Activated naive CD4-positive, alpha-beta T cell treated with anti-CD3 and anti-CD28 coated beads for 36 hours (primary cell): ENCODE results near the gene ZDHHC4. TPM values are rescaled to one million over a fixed set of nuclear protein-coding genes. Genes with fewer than 3 reads are reported as not detected.

Source experiments
- CTCF ChIA-PET: fragments of 350-600 bp; sonication (Branson Sonifier 250); formaldehyde crosslinking; loops from one replicate; lab custom pipeline; 2021; ENCODE audit warnings: antibody characterized with exemption; lab: Charles Lee
- DNase-seq: peaks from one replicate; pipeline ENCODE4 v3.0.0-alpha.2; 2020
- H3K27ac Mint-ChIP-seq: one replicate; pipeline ENCODE4 v1.8.0; 2021; ENCODE audit warnings: mild to moderate bottlenecking, mixed read lengths
- H3K27me3 Mint-ChIP-seq: one replicate; pipeline ENCODE4 v1.8.0; 2021; ENCODE audit warnings: low read depth, mixed read lengths
- H3K36me3 Mint-ChIP-seq: one replicate; pipeline ENCODE4 v1.8.0; 2021; ENCODE audit warnings: low read depth, mixed read lengths
- H3K4me1 Mint-ChIP-seq: one replicate; pipeline ENCODE4 v1.8.0; 2021; ENCODE audit warnings: low read depth, mixed read lengths
- H3K4me3 Mint-ChIP-seq: one replicate; pipeline ENCODE4 v1.8.0; 2021; ENCODE audit warnings: mild to moderate bottlenecking, moderate library complexity, mixed read lengths
- H3K9me3 Mint-ChIP-seq: one replicate; pipeline ENCODE4 v1.8.0; 2021; ENCODE audit warnings: mixed read lengths
- intact Hi-C: fragments of 100-400 bp; cut with micrococcal nuclease; formaldehyde crosslinking; loops from one replicate; pipeline ENCODE4 v1.15.1; 2023
- total RNA-seq, 2 experiments: library from RNA; stranded (reverse); gene quantifications; one replicate each; pipeline ENCODE4 v1.2.3, GENCODE V29; 2021

ZDHHC4 gene
- total RNA-seq, 2 experiments from 2014 or later = 48.1 to 49.4 TPM

- CTCF ChIA-PET = interaction anchor here (1.0 to 3.0 kb wide), 6 partner anchors 8 to 733 kb away, joined by 3 to 9 read pairs (median 4); no protein-coding TSS in a partner anchor
Measured at GRCh38 chr7:6589151-6589828, 12.0 kb downstream of the ZDHHC4 start.

GRCh38 chr7:6589829-6590644 lies 12.8 kb downstream of the ZDHHC4 start, which contains the start of gene INTS15:
Gene INTS15, plus strand, starts transcription at chr7:6590021. Its CDS starts 263 bp downstream, at chr7:6590284.
- CTCF ChIA-PET = interaction anchor here (0.6 to 3.0 kb wide), 10 partner anchors 9 to 734 kb away, joined by 3 to 9 read pairs (median 4); partner anchors contain the start of gene ZDHHC4
- intact Hi-C loops = loop anchor here (1.0 to 5.0 kb wide), 5 partner anchors 13 to 733 kb away; partner anchors contain the start of genes ZDHHC4, ZNF12 and ZNF316
- H3K9me3 Mint-ChIP-seq = no peaks in the 10 kb centered on the region
- H3K4me3 Mint-ChIP-seq = peak within 1 kb of the TSS; percentile 83
- DNase-seq = peak; percentile 77
- no peaks in the 10 kb centered on the region for H3K27me3 Mint-ChIP-seq
- H3K4me1 Mint-ChIP-seq = peaks cover 22% of the 10 kb centered on the region
- peak within 1 kb of the TSS; percentile 77 for H3K27ac Mint-ChIP-seq
- peaks cover 31% of the 10 kb centered on the region for H3K36me3 Mint-ChIP-seq

More at GRCh38 chr7:6589151-6589828, 12.0 kb downstream of the ZDHHC4 start:
- intact Hi-C loops = no loop called here
- Mint-ChIP-seq H3K9me3 (no peaks in the 10 kb centered on the region), H3K4me1 (peaks cover 22% of the 10 kb centered on the region), H3K4me3 (peak overlapping the region; percentile 49), H3K36me3 (peaks cover 33% of the 10 kb centered on the region), H3K27me3 (no peaks in the 10 kb centered on the region), H3K27ac (peak overlapping the region; percentile 24)
- DNase-seq = no peak

GRCh38 chr7:6590645-6591110 lies 13.4 kb downstream of the ZDHHC4 start:
- peaks cover 29% of the 10 kb centered on the region for H3K36me3 Mint-ChIP-seq
- DNase-seq = no peak
- H3K4me1 Mint-ChIP-seq = peaks cover 22% of the 10 kb centered on the region
- CTCF ChIA-PET = interaction anchor here (0.6 to 3.0 kb wide), 10 partner anchors 10 to 734 kb away, joined by 3 to 9 read pairs (median 4); partner anchors contain the start of gene ZDHHC4
- H3K4me3 Mint-ChIP-seq = peak overlapping the region; percentile 83
- H3K9me3 Mint-ChIP-seq = no peaks in the 10 kb centered on the region
- peak overlapping the region; percentile 76 for H3K27ac Mint-ChIP-seq
- intact Hi-C loops = loop anchor here (1.0 to 5.0 kb wide), 5 partner anchors 13 to 733 kb away; partner anchors contain the start of genes ZDHHC4, ZNF12 and ZNF316
- H3K27me3 Mint-ChIP-seq = no peaks in the 10 kb centered on the region

DNA sequence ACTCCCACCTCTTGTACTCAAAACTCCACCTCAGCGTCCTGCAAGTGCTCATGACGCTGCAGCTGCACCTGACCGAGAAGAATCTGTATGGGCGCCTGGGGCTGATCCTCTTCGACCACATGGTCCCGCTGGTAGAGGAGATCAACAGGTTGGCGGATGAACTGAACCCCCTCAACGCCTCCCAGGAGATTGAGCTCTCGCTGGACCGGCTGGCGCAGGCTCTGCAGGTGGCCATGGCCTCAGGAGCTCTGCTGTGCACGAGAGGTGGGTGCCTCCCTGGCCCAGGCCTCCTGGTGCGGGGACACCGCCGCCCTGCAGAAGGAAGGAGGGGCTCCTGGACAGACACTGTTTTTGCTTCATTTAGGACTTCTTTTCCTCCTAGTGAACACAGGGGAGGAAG lies 22.8 kb downstream of the ZDHHC4 start:
- H3K36me3 Mint-ChIP-seq = peaks cover 35% of the 10 kb centered on the region
- H3K4me3 Mint-ChIP-seq = no peak overlapping the region
- DNase-seq = no peak
- H3K4me1 Mint-ChIP-seq = peaks cover 3% of the 10 kb centered on the region
- no peak overlapping the region for H3K27ac Mint-ChIP-seq
- no peaks in the 10 kb centered on the region for H3K9me3 Mint-ChIP-seq
- no peaks in the 10 kb centered on the region for H3K27me3 Mint-ChIP-seq
- intact Hi-C loops = no loop called here
- CTCF ChIA-PET = interaction anchor here (0.6 to 1.3 kb wide), 4 partner anchors 24 to 1139 kb away, joined by 3 to 7 read pairs (median 5); no protein-coding TSS in a partner anchor

GRCh38 chr7:6604458-6604857 lies 27.2 kb downstream of the ZDHHC4 start:
- DNase-seq = no peak
- Mint-ChIP-seq H3K4me1 (peaks cover 3% of the 10 kb centered on the region), H3K9me3 (no peaks in the 10 kb centered on the region), H3K36me3 (peaks cover 25% of the 10 kb centered on the region), H3K27ac (no peak overlapping the region), H3K4me3 (no peak overlapping the region), H3K27me3 (no peaks in the 10 kb centered on the region)
- intact Hi-C loops = no loop called here
- CTCF ChIA-PET = no interaction called here

DNA sequence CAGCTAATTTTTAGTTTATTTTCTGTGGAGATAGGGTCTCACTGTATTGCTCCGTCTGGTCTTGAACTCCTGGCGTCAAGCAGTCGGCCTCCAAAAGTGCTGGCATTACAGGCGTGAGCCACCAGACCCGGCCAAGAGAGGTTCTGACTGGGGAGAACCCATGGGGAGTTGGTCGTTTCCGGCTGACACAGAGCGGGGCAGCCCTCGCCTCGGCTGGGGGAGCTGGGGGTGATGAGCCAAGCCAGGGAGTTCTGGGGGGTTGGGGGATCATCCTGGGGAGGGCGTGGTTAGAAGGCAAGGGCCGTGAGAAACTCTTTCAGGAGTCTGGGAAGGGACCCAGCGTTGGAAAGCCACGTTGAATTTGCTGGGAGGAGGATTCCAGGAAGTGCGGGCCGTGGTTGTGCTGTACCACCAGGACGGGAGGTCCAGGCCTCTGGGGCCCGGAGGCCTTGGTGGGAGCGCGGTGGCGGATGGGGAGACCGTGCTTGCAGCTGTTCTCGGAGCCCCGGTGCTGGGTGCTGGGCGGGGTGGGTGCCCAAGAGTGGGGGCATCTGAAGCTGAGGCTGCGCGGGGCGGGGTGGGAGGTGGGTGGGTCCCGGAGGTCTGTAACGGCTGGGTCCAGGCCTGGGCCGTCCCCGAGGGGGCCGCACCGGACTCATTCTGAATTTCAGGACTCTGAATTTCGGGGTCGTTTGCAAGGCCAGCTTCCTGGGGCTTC lies 29.8 kb downstream of the ZDHHC4 start:
- CTCF ChIA-PET = no interaction called here
- H3K27me3 Mint-ChIP-seq = no peaks in the 10 kb centered on the region
- no peak overlapping the region for H3K27ac Mint-ChIP-seq
- peaks cover 2% of the 10 kb centered on the region for H3K4me1 Mint-ChIP-seq
- no peak overlapping the region for H3K4me3 Mint-ChIP-seq
- no peak for DNase-seq
- peaks cover 19% of the 10 kb centered on the region for H3K36me3 Mint-ChIP-seq
- intact Hi-C loops = no loop called here
- H3K9me3 Mint-ChIP-seq = no peaks in the 10 kb centered on the region

- intact Hi-C loops = no loop called here
- Mint-ChIP-seq H3K36me3 (peaks cover 15% of the 10 kb centered on the region), H3K4me3 (no peak overlapping the region), H3K4me1 (peaks cover 2% of the 10 kb centered on the region), H3K27me3 (no peaks in the 10 kb centered on the region), H3K9me3 (no peaks in the 10 kb centered on the region), H3K27ac (no peak overlapping the region)
- CTCF ChIA-PET = no interaction called here
- no peak for DNase-seq
Measured at GRCh38 chr7:6607651-6608051, 30.4 kb downstream of the ZDHHC4 start.

DNA sequence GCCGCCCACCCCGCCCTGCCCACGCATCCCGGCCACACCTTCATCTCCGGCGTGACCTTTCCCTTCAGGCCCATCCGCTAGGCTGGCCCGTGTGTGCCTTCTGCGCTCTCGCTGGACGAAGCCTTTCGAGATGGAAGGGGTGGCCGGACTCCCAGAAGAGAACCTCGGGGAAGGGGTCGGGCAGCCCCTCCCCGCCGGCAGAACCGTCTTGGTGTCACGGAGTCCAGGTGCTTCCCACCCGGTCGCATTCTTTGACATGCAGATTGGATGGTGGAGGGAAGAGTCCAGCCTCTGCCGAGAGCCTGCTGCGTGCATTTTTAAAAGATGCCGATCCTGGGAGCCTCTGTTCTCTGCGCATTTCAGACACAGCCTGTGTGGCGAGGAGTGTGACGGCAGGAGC lies 30.8 kb downstream of the ZDHHC4 start:
- intact Hi-C loops = no loop called here

DNA sequence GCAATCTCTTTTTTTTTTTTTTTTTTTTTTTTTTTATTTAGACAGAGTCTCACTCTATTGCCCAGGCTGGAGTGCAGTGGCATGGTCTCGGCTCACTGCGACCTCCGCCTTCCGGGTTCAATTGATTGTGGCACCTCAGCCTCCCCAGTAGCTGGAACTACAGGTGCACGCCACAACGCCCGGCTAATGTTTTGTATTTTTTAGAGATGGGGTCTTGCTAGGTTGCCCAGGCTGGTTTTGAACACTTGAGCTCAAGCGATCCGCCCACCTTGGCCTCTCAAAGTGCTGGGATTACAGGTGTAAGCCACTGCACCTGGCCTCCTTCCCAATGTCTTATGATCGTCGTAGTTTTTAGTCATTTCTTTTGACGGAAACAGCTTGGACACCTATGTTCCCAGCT lies 31.5 kb downstream of the ZDHHC4 start:
- H3K36me3 Mint-ChIP-seq = peaks cover 13% of the 10 kb centered on the region
- H3K4me1 Mint-ChIP-seq = peaks cover 2% of the 10 kb centered on the region
- intact Hi-C loops = no loop called here
- H3K9me3 Mint-ChIP-seq = no peaks in the 10 kb centered on the region
- H3K4me3 Mint-ChIP-seq = no peak overlapping the region
- peaks cover 1% of the 10 kb centered on the region for H3K27me3 Mint-ChIP-seq
- H3K27ac Mint-ChIP-seq = no peak overlapping the region
- CTCF ChIA-PET = no interaction called here
- DNase-seq = no peak

More for the DNA sequence above, 30.8 kb downstream of the ZDHHC4 start:
- Mint-ChIP-seq H3K9me3 (no peaks in the 10 kb centered on the region), H3K27ac (no peak overlapping the region), H3K4me3 (no peak overlapping the region), H3K27me3 (no peaks in the 10 kb centered on the region), H3K4me1 (peaks cover 2% of the 10 kb centered on the region), H3K36me3 (peaks cover 14% of the 10 kb centered on the region)
- DNase-seq = no peak
- CTCF ChIA-PET = no interaction called here

- H3K9me3 Mint-ChIP-seq = no peaks in the 10 kb centered on the region
- no peak for DNase-seq
- H3K4me1 Mint-ChIP-seq = peaks cover 3% of the 10 kb centered on the region
- H3K4me3 Mint-ChIP-seq = no peak overlapping the region
- H3K36me3 Mint-ChIP-seq = no peaks in the 10 kb centered on the region
- peaks cover 4% of the 10 kb centered on the region for H3K27me3 Mint-ChIP-seq
- intact Hi-C loops = no loop called here
- CTCF ChIA-PET = interaction anchor here (1.2 to 1.5 kb wide), 2 partner anchors 9 to 12 kb away, joined by 4 to 6 read pairs; no protein-coding TSS in a partner anchor
- H3K27ac Mint-ChIP-seq = peak overlapping the region; percentile 44
Measured at GRCh38 chr7:6612819-6613218, 35.6 kb downstream of the ZDHHC4 start.

GRCh38 chr7:6613706-6614105 lies 36.5 kb downstream of the ZDHHC4 start:
- intact Hi-C loops = no loop called here
- Mint-ChIP-seq H3K4me3 (no peak overlapping the region), H3K27me3 (peaks cover 4% of the 10 kb centered on the region), H3K36me3 (no peaks in the 10 kb centered on the region), H3K4me1 (peaks cover 6% of the 10 kb centered on the region), H3K9me3 (no peaks in the 10 kb centered on the region), H3K27ac (no peak overlapping the region)
- no peak for DNase-seq
- CTCF ChIA-PET = no interaction called here
